ENCODE results near the gene ARFGAP3.
A peak's percentile ranks its signal among the peaks of the same experiment; 100 is the strongest.

Gene ARFGAP3, protein sequence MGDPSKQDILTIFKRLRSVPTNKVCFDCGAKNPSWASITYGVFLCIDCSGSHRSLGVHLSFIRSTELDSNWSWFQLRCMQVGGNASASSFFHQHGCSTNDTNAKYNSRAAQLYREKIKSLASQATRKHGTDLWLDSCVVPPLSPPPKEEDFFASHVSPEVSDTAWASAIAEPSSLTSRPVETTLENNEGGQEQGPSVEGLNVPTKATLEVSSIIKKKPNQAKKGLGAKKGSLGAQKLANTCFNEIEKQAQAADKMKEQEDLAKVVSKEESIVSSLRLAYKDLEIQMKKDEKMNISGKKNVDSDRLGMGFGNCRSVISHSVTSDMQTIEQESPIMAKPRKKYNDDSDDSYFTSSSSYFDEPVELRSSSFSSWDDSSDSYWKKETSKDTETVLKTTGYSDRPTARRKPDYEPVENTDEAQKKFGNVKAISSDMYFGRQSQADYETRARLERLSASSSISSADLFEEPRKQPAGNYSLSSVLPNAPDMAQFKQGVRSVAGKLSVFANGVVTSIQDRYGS

DNA sequence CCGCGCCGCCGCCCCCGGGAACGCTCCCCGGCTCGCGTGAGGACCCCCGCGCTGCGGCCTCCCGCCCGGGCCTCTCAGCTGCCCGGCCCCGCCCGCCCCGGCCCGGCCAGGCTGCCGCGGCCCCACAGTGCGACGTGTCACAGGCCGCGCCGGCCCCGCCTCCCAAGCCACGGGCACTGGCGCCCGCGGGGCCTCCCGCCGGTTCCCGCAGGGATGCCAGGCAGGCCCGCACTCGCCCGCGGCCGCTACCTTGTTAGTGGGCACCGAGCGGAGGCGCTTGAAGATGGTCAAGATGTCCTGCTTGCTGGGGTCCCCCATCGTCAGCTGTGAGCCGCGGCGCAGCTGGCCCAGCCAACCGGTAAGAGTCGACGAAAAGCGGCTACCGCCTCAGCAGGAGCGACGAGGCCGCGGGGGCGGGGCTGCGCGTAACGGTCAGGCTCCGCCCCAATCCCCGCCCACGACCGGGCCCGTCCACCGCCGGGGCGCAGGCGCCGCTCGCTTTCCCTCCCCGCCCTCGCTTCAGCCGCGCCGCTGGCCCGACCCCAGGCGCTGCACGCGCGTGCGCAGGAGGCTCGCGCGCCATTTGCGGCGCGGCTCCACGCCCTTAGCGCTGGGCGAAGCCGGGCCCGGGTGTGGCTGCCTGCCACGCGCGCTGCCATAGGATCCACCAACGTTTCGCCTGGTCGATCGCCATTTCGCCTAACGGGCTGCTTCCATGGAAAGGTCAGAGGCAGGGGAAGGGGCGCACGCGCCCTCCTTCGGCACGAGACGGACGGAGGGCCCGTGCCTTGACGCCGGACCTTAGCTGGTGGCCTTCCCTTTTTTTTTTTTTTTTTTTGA is at the start of gene ARFGAP3:
TSS of gene ARFGAP3 (minus strand) at position 409 of the 840 bp plus-strand sequence. CDS start at position 318, 91 bp downstream.
- peak; percentile 94 for DNase-seq
- in situ Hi-C loops (cut with MboI; ENCODE audit: low pct_unique_long_range_greater_than_20kb, low sequenced_read_pairs) = no loop called here

DNA sequence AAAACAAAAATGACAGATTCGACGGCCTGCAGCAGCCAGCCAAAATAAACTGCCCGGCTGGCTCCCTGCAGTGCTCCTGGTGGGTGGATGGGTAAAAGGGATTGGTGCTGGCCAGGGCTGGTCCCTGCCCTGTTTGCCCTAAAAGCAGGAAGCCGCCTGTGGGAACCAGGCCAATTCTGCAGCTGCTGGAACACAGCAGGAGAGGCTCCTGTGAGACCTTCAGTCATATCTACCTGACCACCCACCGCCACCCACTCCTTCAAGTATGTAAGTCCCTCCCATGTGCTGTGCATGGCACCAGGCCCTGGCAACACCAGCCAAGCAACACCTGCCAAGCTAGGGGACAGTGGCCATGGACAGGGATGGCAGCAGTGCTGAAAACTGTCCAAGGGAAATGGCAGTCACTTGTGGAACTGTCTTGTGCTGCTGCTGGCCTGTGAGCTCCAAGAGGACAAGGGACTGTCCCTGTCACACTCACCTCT is 48.7 kb upstream of the ARFGAP3 start:
- DNase-seq = no peak
- in situ Hi-C loops (cut with MboI; ENCODE audit: low pct_unique_long_range_greater_than_20kb, low sequenced_read_pairs) = no loop called here

DNA sequence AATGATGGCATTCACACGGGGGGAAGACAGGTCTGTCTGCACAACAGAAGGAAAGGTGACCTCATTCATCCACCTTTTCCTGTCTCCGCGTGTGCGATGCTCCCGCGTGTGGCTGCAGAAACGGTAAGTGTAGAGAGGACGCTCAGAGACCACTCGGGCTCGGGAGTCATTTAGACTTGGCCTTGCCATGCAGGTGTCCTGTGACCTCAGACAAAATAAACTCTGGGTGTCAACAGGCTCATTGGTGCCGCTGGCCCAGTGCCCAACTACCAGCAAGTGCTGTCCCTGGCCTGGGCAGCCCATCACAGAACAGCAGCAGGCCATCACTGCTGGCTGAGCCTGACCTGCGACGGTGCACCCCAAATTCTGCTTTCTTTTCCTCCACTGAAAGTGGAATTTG is 48.1 kb upstream of the ARFGAP3 start:
- in situ Hi-C loops (cut with MboI; ENCODE audit: low pct_unique_long_range_greater_than_20kb, low sequenced_read_pairs) = no loop called here
- DNase-seq = no peak

DNA sequence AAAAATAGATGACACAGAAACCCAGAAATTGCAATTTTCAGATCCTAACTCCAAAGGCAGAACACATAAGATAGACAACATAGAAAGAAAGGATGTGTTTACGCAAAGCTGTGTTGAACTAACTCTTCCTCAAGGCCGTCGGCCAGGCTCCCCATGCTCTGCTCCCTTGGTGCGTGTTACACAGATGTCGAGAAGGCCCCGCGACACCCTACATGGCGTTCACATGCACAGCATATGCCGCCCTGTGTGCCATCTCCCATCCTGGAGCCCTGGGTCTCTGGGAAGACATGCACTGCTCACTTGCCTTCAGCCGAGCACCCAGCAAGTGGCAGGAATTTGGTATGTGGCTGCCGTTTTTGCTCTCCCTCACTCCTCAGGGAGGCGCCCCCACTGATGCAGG is 47.0 kb upstream of the ARFGAP3 start:
- DNase-seq = no peak
- in situ Hi-C loops (cut with MboI; ENCODE audit: low pct_unique_long_range_greater_than_20kb, low sequenced_read_pairs) = no loop called here

DNA sequence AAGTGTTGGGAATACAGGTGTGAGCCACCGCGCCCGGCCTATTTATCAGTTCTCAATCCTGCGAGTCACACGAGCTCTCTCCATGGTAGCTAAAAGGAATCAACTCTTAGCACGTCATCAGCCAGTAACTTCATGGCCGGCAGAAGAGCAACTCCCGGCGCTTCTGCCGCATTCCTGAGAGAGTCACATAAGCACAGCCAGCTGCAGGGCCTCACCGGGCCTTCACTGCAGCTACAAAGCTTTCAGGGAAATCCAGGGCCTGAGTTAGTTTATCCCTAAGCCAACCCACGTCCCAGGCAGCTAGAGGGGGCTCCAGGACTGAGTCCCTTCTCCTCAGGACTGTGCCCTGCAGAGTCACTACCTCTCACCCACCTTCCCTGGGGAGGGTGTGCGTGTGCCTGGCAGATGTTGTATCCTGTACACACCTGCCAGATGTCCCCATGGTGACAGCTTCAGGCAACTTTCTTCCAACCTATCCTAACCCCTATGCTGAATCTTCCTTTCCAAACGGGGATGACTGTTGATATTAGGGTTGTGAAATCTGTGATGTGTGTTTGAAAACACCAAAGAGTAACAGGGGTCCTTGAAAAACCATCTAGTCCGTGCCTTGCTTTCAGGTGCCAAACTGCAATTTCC is 45.9 kb upstream of the ARFGAP3 start:
- no peak for DNase-seq
- in situ Hi-C loops (cut with MboI; ENCODE audit: low pct_unique_long_range_greater_than_20kb, low sequenced_read_pairs) = no loop called here

DNA sequence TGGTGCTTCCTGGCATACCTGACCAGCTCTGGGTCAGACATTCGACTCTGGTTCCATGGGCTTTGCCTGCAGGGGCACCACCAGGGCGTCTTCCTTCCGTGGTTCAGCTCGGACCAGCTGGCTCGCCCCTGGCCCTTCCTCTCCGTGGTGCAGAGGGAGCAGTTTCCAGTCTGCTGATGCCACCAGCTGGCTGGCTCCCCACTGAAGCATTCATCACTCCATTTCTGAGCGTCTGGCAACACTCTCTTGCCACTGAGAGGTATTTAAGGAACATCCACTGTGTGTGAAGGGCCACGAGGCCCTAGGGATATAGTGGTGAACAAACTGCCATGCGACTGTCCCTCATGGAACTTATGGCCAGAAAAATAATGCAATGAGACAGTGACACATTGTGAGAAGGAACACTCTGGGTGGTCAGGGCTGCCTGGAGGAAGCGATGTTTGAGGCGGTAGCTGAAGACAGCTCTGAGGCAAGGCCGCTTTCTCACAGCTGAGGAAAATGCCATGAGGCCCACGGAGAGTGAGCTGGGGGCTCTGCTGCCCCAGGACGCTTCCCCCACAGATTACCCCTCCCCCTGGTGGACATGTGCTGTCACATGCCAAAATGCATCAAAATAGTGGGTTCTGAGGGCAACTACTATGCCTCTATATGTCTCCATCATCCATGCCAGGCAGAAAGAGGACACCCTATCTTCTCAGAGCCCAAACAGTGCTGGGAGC is 44.9 kb upstream of the ARFGAP3 start:
- DNase-seq = no peak
- in situ Hi-C loops (cut with MboI; ENCODE audit: low pct_unique_long_range_greater_than_20kb, low sequenced_read_pairs) = no loop called here

DNA sequence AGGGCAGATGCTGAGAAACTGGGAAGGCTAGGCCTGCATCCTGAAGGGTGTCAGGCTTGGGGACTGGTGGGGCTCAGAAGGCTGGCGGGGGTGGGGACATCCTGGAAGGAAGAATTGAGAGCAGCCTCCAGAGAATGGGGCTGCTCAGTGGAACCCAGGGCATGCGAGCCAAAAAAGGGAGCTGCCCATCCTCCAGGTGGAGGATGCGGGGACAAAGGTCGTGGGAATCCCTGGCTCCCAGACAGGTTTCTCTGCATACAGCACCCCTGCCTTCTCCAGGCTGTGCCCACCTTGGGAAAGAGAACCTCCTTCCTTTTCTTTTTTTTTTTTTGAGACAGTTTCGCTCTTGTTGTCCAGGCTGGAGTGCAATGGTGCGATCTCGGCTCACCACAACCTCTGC is 40.9 kb upstream of the ARFGAP3 start:
- in situ Hi-C loops (cut with MboI; ENCODE audit: low pct_unique_long_range_greater_than_20kb, low sequenced_read_pairs) = no loop called here
- DNase-seq = no peak

DNA sequence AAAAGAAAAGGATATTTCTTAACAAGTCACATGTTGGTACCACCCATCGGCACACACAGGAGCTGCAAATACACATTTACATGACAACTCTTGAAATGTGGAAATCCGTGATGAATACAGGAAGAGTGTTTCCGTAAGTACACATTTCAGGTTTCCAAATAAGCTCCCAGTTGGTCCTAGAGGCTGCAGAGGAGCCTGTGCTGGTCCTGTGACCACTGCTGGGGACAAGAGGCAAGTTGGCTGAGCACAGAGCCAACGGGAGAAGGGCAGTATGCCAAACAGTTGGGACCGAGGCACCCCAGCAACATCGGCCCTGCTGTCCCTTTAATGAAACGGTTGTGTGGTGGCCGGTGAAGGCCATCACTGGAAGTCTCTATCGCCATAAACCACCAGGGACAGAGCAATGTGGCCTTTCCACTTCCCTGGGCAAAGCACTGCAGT is 38.5 kb upstream of the ARFGAP3 start:
- in situ Hi-C loops (cut with MboI; ENCODE audit: low pct_unique_long_range_greater_than_20kb, low sequenced_read_pairs) = no loop called here
- DNase-seq = no peak

DNA sequence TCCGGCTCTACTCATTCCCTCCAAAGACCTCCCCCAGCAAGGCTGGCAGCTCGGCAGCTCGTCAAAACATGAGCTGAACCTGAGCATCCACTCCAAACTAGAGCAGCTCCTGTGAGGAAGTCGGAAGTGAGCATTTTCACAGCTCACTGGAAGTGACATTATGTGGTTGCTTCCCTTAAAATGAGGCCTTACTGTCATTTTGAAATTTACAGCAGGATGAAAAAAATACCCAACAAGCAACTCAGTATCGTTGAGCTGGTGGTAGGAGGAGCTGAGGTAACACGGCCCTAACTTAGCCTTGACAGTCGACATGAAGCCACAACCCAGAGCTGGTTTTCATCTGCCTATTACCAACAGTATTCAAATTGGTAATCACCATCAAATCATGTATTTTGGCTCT is 38.0 kb upstream of the ARFGAP3 start:
- in situ Hi-C loops (cut with MboI; ENCODE audit: low pct_unique_long_range_greater_than_20kb, low sequenced_read_pairs) = no loop called here
- peak; percentile 92 for DNase-seq

DNA sequence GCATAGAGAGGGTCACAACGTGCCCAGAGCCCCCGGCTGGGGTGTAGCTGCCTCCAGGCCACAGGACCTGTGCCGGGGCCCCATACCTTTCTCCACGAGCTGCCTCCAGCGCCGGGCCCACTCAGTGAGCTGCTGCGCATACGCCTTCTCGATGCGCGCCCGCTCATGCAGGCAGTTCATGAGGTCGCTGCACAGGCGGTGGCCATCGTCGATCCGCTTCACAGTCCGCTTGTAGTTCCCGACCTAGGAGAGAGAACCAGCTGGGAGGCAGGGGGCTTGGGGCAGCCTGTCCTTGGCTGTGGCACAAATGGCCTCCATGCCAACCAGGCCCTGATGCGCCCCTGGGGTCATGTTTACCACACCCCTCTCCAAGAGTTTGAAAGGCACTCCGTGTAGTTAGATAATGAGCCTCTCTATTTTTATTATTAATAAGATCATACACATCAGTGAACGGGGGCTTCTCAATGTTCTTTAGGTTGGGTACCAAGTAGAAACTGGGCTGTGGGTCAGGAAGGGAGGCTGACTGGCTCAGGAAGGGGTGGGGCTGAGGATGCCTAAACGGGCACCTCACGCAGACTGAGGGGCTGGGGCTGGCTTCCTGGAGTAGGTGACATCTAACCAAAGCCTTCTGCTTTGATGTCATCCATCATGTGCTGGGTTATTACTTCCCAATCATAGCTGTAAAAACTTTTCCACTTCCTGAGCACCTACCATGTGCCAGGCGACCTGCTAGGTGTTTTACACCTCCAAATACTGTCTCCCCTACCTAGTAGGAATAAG is 36.5 kb upstream of the ARFGAP3 start:
- in situ Hi-C loops (cut with MboI; ENCODE audit: low pct_unique_long_range_greater_than_20kb, low sequenced_read_pairs) = no loop called here
- DNase-seq = no peak

DNA sequence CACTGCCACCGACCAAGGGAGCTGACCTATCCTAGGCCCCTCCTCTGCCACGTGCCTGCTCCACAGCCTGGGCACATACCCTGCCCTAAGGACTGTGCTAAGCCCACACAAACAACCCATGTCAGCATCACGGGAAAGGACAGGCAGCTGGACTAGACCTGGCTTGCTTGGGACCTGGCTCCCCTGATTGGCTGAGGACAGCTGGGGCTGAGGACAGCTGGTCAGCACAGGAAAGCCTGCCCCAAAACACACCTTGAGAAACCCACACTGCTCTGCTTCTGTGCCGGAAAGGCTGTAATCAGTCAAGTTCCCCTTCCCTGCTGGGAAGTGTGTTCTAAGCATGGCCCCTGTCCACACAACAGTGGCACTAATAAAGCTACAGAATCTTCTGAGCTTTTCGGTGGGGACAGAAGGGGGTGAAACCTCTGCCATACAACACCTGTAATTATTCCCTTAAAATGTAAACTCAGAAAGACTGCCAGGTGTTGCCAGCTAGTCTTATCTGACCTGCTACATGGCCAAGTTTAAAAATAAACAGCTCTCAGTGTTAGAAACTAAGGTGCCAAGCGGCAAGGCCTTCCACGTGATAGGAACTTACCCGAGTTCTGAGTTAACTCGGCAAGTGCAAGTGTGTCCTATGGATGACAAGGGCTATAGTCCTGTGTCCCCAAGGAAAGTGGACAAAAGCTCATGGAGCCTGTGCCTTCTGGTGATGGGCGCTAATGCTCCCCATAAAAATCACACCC is 35.7 kb upstream of the ARFGAP3 start:
- peak; percentile 23 for DNase-seq
- in situ Hi-C loops (cut with MboI; ENCODE audit: low pct_unique_long_range_greater_than_20kb, low sequenced_read_pairs) = no loop called here

DNA sequence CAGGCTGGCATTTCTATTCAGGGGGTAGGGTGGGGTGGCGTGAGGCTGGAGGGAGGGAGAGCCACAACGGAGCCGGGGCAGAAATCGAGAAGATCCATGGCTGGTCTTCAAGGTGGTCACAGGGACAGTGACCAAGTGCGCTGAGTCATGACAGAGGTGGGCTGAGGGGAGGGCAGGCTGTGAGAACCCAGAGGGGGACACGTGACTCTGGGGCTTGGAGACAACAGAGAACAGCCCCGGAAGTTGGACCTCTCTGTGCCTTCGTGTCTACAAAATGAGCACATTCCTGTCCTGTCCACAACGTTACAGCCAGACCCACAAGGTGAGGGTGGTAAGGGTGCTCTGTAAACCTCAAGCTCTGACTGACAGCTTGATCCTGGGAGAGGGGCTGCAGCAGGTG is 35.1 kb upstream of the ARFGAP3 start:
- in situ Hi-C loops (cut with MboI; ENCODE audit: low pct_unique_long_range_greater_than_20kb, low sequenced_read_pairs) = no loop called here
- DNase-seq = no peak

DNA sequence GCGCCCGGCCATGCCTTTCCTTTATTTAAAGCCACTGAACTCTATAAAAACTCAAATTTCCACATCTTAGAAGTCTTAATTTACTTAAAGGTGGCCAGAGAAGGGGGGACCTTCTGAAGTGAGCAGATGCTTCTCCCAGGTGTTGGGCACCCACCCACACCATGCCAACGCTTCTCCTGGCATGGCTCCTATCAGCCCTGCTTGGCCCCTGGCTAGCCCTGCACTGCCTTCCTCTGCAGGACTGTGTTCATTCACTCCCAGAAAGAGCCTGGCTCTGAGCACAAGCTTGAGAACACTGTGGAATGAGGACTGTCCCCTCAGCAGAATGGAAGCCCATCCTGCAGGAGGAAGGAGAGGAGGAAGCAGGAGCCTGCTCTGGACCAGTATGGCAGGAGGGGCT is 34.6 kb upstream of the ARFGAP3 start:
- no peak for DNase-seq
- in situ Hi-C loops (cut with MboI; ENCODE audit: low pct_unique_long_range_greater_than_20kb, low sequenced_read_pairs) = no loop called here

DNA sequence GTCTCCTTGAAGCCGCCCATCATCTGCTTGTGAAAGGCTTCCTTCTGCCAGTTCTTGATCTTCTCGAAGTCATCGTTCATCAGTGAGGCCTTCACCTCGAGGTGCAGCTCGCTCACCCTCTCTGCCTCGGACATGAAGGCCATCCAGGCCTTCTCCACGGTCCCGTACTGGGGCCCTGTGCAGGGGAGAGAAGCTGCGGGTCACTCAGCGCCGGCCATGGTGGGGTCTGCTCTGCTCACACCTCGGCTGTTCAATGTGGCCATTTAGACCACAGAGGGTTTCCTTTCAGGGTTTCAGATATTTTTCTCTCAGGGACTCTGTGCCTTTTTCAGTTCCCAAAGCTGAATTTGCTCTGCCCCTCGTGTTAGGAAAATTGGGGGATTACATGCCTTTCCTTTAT is 33.9 kb upstream of the ARFGAP3 start:
- in situ Hi-C loops (cut with MboI; ENCODE audit: low pct_unique_long_range_greater_than_20kb, low sequenced_read_pairs) = no loop called here
- no peak for DNase-seq

DNA sequence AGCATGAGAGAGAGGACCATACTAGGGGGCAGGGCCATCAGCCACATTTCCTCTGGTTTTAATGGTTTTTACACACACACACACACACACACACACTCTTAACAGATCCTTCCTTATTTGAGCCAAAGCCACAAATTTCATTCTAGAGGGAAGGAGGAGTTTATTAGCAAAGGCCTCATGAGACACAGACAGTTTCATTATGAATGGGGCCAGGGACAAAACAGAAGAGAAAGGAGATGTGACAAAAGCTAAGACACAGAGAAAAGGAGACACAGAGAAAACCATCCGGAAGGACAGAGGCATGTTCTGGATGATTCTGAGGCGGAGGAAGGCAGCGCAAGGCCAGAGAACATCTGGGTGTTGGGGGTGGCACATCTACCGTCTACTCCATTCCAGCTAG is 32.2 kb upstream of the ARFGAP3 start:
- DNase-seq = peak; percentile 83
- in situ Hi-C loops (cut with MboI; ENCODE audit: low pct_unique_long_range_greater_than_20kb, low sequenced_read_pairs) = no loop called here

DNA sequence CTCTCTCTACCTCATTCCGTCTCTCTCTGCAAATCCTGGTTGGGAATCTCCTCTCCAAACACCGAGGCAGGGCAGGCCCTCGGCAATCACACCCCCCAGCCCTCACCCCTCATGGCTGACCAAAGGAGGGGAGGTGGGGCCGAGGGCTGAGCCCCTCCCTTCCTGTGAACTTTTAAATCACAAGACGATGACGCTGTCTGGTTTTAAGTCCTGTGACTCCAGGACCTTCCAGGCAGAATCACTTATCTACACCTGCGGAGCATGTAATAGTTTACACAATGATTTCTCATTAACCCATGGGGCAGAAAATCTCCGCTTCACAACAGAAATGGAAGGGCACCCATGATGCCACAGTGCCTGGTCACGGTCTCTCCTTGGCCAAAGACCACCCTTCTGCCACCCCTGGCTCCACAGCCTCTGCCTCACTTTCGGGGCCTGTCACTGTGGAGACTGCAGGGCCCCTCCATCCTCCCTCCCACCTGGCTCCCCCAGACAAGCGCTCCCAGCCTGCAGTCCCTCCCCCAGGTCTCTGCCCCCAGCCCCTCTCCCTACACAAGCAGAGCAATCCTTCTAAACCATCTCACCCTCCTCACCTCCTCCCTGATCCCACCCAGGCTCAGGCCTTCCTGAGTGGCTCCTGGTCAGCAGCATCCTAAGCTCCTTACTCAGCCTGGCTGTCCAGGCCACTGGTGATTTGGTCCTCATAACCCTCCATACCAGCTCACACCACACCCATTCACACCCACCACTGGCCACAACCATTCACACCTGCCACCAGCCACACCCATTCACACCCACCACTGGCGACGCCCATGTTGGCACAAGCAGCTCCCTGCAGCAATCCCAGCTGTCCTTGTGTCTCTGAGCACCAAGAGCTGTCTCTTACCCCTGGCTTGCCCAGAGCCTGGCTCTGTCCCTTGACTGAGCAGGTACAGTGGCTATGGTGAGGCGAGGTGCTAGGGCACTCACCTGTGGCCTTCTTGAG is 30.7 kb upstream of the ARFGAP3 start:
- in situ Hi-C loops (cut with MboI; ENCODE audit: low pct_unique_long_range_greater_than_20kb, low sequenced_read_pairs) = no loop called here
- no peak for DNase-seq

DNA sequence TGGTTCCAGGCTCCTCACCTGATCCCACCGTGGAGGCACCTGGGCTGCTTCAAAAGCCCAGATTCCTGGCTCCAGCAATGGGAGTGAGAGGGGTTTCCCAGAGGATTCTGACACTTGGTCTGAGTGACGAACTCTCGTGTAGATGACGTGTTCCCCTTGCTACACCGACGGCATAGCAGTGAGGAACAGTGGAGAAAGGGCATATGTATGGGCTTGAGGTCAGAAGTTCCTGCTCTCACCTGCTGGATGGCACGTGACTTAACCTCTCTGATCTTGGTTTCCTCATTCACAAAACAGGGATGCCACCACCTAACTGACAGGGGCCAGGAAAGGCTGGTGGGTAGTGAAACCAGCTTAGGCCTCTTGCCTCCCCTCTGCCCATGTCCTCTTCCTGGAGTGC is 30.0 kb upstream of the ARFGAP3 start:
- in situ Hi-C loops (cut with MboI; ENCODE audit: low pct_unique_long_range_greater_than_20kb, low sequenced_read_pairs) = no loop called here
- DNase-seq = no peak

All from KBM-7 (cell line).